ENCODE measurements around the gene LBHD2. TPM values are rescaled to one million over a fixed set of nuclear protein-coding genes. Genes with fewer than 3 reads are reported as not detected.

The LBHD2 gene
- total and polyA plus RNA-seq, 2 donors (not counting 1 experiment from before 2014, with no cell fraction given), result not detected

- ATAC-seq (ENCODE audit: low read depth) (no peak), DNase-seq (no peak)
- no peak overlapping the region for H3K4me3 Mint-ChIP-seq
- peaks cover 4% of the 10 kb centered on the region for H3K4me1 Mint-ChIP-seq
- H3K79me2 ChIP-seq (ENCODE audit: control insufficient read depth, insufficient read depth, low read length), result no peaks in the 10 kb centered on the region
- CTCF ChIA-PET, result no interaction called here
- no peak overlapping the region for H3K27ac ChIP-seq (ENCODE audit: low read length in 2 of 2)
- H3K4me1 ChIP-seq (ENCODE audit: control insufficient read depth in 2 of 2, insufficient read depth in 2 of 2, low read length in 2 of 2), result peaks cover 10 to 12% of the 10 kb centered on the region in 2 donors
- H3K27ac Mint-ChIP-seq, result no peak overlapping the region
- no peak for TF ChIP-seq EZH2 (IDR thresholded peaks at IDR 0.05; ENCODE audit: borderline replicate concordance, insufficient read depth, low read depth, low read length, poor library complexity, severe bottlenecking)
- TF ChIP-seq CTCF (IDR thresholded peaks at IDR 0.05), result no peak
- H3K9ac ChIP-seq (ENCODE audit: low read length), result no peak overlapping the region
- H3K4me2 ChIP-seq (replicated peaks; ENCODE audit: low read depth, low read length, poor library complexity, severe bottlenecking), result no peak overlapping the region
- H3K9me3 Mint-ChIP-seq (ENCODE audit: insufficient read depth), result no peaks in the 10 kb centered on the region
- peaks cover 7% of the 10 kb centered on the region for H3K27me3 Mint-ChIP-seq
- no peak overlapping the region for H2AFZ ChIP-seq (ENCODE audit: insufficient read depth, low read depth, low read length, poor library complexity, severe bottlenecking)
- H3K4me3 ChIP-seq (ENCODE audit: control extremely low read depth in 1 of 5, extremely low read depth in 1 of 5, insufficient read depth in 1 of 5, low read depth in 2 of 5, low read length in 4 of 5), result no peak overlapping the region
- no peaks in the 10 kb centered on the region for H3K9me3 ChIP-seq (ENCODE audit: control extremely low read depth in 1 of 3, control insufficient read depth in 2 of 3, insufficient read depth in 1 of 3, low read length in 2 of 3)
- POLR2A ChIA-PET, result no interaction called here
- H3K27me3 ChIP-seq (replicated peaks in 1 of 4; ENCODE audit: control extremely low read depth in 1 of 4, control insufficient read depth in 3 of 4, insufficient read depth in 4 of 4, low read length in 3 of 4), result peaks cover 0 to 37% (median 0%) of the 10 kb centered on the region in 4 experiments
- intact Hi-C loops (cut with micrococcal nuclease), result no loop called here
- H4K20me1 ChIP-seq (ENCODE audit: control insufficient read depth, insufficient read depth, low read length, poor library complexity, severe bottlenecking), result no peaks in the 10 kb centered on the region
- WGBS (ENCODE audit: insufficient coverage), result 84% methylated on average over 5 of the region's 6 CpGs
- no peaks in the 10 kb centered on the region for H3K36me3 ChIP-seq (replicated peaks in 1 of 2; ENCODE audit: control extremely low read depth in 1 of 2, control insufficient read depth in 1 of 2, extremely low read depth in 1 of 2, insufficient read depth in 2 of 2, low read length in 1 of 2)
Observed at GRCh38 chr14:103088921-103089320, 4.9 kb downstream of the LBHD2 start.

GRCh38 chr14:103089386-103090335 lies 5.7 kb downstream of the LBHD2 start:
- Histone ChIP-seq H3K79me2 (ENCODE audit: control insufficient read depth, insufficient read depth, low read length) (no peaks in the 10 kb centered on the region), H3K4me1 (ENCODE audit: control insufficient read depth in 2 of 2, insufficient read depth in 2 of 2, low read length in 2 of 2) (peaks cover 10 to 14% of the 10 kb centered on the region in 2 donors), H4K20me1 (ENCODE audit: control insufficient read depth, insufficient read depth, low read length, poor library complexity, severe bottlenecking) (no peaks in the 10 kb centered on the region), H3K9ac (ENCODE audit: low read length) (no peak overlapping the region), H2AFZ (ENCODE audit: insufficient read depth, low read depth, low read length, poor library complexity, severe bottlenecking) (no peak overlapping the region), H3K27ac (ENCODE audit: low read length in 2 of 2) (no peak overlapping the region), H3K9me3 (ENCODE audit: control extremely low read depth in 1 of 3, control insufficient read depth in 2 of 3, insufficient read depth in 1 of 3, low read length in 2 of 3) (no peaks in the 10 kb centered on the region), H3K4me2 (replicated peaks; ENCODE audit: low read depth, low read length, poor library complexity, severe bottlenecking) (no peak overlapping the region), H3K27me3 (replicated peaks in 1 of 4; ENCODE audit: control extremely low read depth in 1 of 4, control insufficient read depth in 3 of 4, insufficient read depth in 4 of 4, low read length in 3 of 4) (peaks cover 0 to 32% (median 0%) of the 10 kb centered on the region in 4 experiments), H3K36me3 (replicated peaks in 1 of 2; ENCODE audit: control extremely low read depth in 1 of 2, control insufficient read depth in 1 of 2, extremely low read depth in 1 of 2, insufficient read depth in 2 of 2, low read length in 1 of 2) (no peaks in the 10 kb centered on the region), H3K4me3 (ENCODE audit: control extremely low read depth in 1 of 5, extremely low read depth in 1 of 5, insufficient read depth in 1 of 5, low read depth in 2 of 5, low read length in 4 of 5) (no peak overlapping the region)
- TF ChIP-seq EZH2 (IDR thresholded peaks at IDR 0.05; ENCODE audit: borderline replicate concordance, insufficient read depth, low read depth, low read length, poor library complexity, severe bottlenecking) (no peak), CTCF (IDR thresholded peaks at IDR 0.05) (no peak)
- intact Hi-C loops (cut with micrococcal nuclease), result loop anchor here (2.0 to 5.0 kb wide), 2 partner anchors 15 to 497 kb away; partner anchors contain the start of gene RCOR1
- Mint-ChIP-seq H3K4me1 (peaks cover 2% of the 10 kb centered on the region), H3K27ac (no peak overlapping the region), H3K27me3 (peaks cover 5% of the 10 kb centered on the region), H3K9me3 (ENCODE audit: insufficient read depth) (no peaks in the 10 kb centered on the region), H3K4me3 (no peak overlapping the region)
- ChIA-PET POLR2A (no interaction called here), CTCF (no interaction called here)
- no peak for ATAC-seq (ENCODE audit: low read depth)
- DNase-seq, result no peak
- WGBS (ENCODE audit: insufficient coverage), result 92% methylated on average over 28 of the region's 28 CpGs
